ENCODE results near the gene BOD1.

GRCh38 chr5:173570321-173571090, 45.9 kb downstream of the BOD1 start:
- TF ChIP-seq CTCF (IDR thresholded peaks at IDR 0.05) (no peak), POLR2A (IDR thresholded peaks at IDR 0.05) (no peak)

Measured in thyroid gland (tissue), 4 donors.